Osteocyte (in vitro differentiated cells): Measurements from ENCODE around the gene ITFG2. TPM values are rescaled to one million over a fixed set of nuclear protein-coding genes. Genes with fewer than 3 reads are reported as not detected.

Source experiments
- DNase-seq: peaks from one replicate; pipeline ENCODE4 v3.0.0; 2021; ENCODE audit warnings: mixed read lengths; ENCODE audit not compliant: unreplicated experiment; ENCODE audit errors: extremely low spot score
- H3K27ac Mint-ChIP-seq: one replicate; pipeline ENCODE4 v1.8.0; 2021; ENCODE audit warnings: mild to moderate bottlenecking, mixed read lengths; ENCODE audit not compliant: unreplicated experiment
- H3K27me3 Mint-ChIP-seq: one replicate; pipeline ENCODE4 v1.8.0; 2021; ENCODE audit warnings: mixed read lengths; ENCODE audit not compliant: unreplicated experiment
- H3K36me3 Mint-ChIP-seq: one replicate; pipeline ENCODE4 v1.8.0; 2021; ENCODE audit warnings: mixed read lengths; ENCODE audit not compliant: unreplicated experiment
- H3K4me1 Mint-ChIP-seq: one replicate; pipeline ENCODE4 v1.8.0; 2021; ENCODE audit warnings: mixed read lengths; ENCODE audit not compliant: unreplicated experiment
- H3K4me3 Mint-ChIP-seq: one replicate; pipeline ENCODE4 v1.8.0; 2021; ENCODE audit warnings: mild to moderate bottlenecking, moderate library complexity, mixed read lengths; ENCODE audit not compliant: unreplicated experiment
- H3K9me3 Mint-ChIP-seq: one replicate; pipeline ENCODE4 v1.8.0; 2021; ENCODE audit warnings: mixed read lengths; ENCODE audit not compliant: unreplicated experiment
- total RNA-seq: library from RNA; stranded (reverse); gene quantifications from 2 replicates; pipeline ENCODE4 v1.2.1, GENCODE V29; 2021
- TF ChIP-seq, protein P1 (sequence below): fragments of 200-600 bp; sonication (generic); IDR thresholded peaks from 2 replicates; pipeline ENCODE4 v1.5.0; 2021; ENCODE audit warnings: antibody characterized with exemption, mild to moderate bottlenecking, moderate library complexity

ITFG2 gene
- total RNA-seq, 1 donor from 2014 or later: 35.4 TPM

DNA sequence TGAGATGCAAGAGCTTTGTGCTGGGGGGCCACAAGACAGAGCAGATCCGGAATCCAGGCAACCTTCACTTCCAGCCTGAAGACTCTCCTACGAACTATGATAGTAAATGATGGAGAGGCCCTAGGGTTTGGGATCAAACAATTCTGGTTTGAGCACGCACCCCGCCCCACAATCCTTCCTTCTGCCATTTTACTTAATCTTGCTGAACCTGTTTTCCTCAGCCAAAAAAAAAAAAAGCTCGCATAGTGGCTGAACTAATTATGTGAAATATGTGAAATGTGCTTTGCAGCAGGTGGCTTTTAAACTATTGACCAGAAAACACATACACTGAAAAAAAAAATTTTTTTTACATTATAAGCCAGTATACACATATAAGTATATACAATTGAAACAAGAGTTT lies 667 bp upstream of the ITFG2 start:
- no peaks in the 10 kb centered on the region for H3K27me3 Mint-ChIP-seq
- no peak for DNase-seq
- H3K4me3 Mint-ChIP-seq: peak overlapping the region; percentile 100
- H3K4me1 Mint-ChIP-seq: peaks cover 18% of the 10 kb centered on the region
- H3K36me3 Mint-ChIP-seq: no peaks in the 10 kb centered on the region
- H3K9me3 Mint-ChIP-seq: no peaks in the 10 kb centered on the region
- peak overlapping the region; percentile 100 for H3K27ac Mint-ChIP-seq
- TF ChIP-seq, protein P1, sequence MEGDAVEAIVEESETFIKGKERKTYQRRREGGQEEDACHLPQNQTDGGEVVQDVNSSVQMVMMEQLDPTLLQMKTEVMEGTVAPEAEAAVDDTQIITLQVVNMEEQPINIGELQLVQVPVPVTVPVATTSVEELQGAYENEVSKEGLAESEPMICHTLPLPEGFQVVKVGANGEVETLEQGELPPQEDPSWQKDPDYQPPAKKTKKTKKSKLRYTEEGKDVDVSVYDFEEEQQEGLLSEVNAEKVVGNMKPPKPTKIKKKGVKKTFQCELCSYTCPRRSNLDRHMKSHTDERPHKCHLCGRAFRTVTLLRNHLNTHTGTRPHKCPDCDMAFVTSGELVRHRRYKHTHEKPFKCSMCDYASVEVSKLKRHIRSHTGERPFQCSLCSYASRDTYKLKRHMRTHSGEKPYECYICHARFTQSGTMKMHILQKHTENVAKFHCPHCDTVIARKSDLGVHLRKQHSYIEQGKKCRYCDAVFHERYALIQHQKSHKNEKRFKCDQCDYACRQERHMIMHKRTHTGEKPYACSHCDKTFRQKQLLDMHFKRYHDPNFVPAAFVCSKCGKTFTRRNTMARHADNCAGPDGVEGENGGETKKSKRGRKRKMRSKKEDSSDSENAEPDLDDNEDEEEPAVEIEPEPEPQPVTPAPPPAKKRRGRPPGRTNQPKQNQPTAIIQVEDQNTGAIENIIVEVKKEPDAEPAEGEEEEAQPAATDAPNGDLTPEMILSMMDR: no peak

DNA sequence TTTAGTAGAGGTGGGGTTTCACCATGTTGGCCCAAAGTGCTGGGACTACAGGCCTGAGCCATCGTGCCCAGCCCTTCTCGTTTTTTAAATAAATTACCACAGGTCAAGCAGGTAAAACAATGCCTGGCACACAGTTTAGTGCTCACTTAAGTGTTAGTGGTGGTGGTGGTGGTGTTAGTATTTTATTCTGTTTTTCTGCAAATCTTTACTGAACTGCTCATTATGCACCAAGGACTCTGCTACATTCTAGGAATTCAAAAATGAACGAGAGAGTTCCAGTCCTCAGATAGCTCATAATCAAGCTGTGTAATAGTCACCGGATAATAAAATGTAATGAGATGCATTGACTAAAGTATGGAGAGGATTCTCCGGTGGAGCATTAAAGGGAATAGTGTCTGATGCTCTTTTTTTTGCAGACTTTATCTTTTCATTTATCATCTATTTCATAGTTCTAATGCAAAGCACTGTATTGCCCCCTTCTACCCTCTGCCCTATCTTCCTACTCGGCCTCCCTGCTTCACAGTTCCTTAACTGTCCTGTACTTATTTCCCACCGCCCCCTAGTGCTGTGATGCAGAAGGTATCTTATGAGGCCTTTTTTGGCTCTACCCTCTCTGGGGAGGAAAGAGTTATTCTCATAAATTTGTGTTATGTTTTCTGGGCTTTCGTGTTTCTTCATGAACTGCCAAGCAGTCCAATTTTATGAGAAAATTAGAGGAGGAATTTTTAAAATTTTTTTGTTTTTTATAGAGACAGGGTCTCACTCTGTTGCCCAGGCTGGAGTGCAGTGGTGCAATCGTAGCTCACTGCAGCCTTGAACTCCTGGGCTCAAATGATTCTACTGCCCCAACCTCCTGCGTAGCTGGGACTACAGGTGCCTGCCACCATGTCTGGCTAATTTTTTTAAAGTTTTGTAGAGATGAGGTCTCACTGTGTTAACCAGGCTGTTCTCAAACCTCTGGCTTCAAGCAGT lies 1.0 kb downstream of the ITFG2 start:
- H3K36me3 Mint-ChIP-seq: peaks cover 8% of the 10 kb centered on the region
- H3K4me3 Mint-ChIP-seq: peak overlapping the region; percentile 100
- DNase-seq: no peak
- no peaks in the 10 kb centered on the region for H3K9me3 Mint-ChIP-seq
- no peaks in the 10 kb centered on the region for H3K27me3 Mint-ChIP-seq
- H3K27ac Mint-ChIP-seq: peak overlapping the region; percentile 100
- TF ChIP-seq, protein P1: peak; percentile 76
- H3K4me1 Mint-ChIP-seq: peaks cover 18% of the 10 kb centered on the region

DNA sequence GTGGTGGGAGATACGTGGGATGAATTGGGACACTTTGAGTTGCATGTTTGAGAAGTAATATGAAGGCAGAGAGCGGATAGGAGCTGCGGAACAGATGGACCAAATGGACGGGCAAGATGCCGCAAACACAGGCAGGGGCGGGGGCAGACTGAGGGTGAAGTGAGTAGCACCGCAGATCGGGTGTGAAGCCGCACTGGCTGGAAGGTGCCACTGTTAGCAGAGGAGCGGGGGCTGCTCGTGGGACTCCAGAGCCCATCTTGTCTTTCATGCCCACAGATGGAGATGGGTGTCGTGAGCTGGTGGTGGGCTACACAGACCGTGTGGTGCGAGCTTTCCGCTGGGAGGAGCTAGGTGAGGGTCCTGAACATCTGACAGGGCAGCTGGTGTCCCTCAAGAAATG lies 7.3 kb downstream of the ITFG2 start:
- H3K27me3 Mint-ChIP-seq: no peaks in the 10 kb centered on the region
- DNase-seq: no peak
- H3K9me3 Mint-ChIP-seq: no peaks in the 10 kb centered on the region
- H3K4me3 Mint-ChIP-seq: no peak overlapping the region
- H3K27ac Mint-ChIP-seq: no peak overlapping the region
- TF ChIP-seq, protein P1: no peak
- H3K36me3 Mint-ChIP-seq: peaks cover 34% of the 10 kb centered on the region
- no peaks in the 10 kb centered on the region for H3K4me1 Mint-ChIP-seq

DNA sequence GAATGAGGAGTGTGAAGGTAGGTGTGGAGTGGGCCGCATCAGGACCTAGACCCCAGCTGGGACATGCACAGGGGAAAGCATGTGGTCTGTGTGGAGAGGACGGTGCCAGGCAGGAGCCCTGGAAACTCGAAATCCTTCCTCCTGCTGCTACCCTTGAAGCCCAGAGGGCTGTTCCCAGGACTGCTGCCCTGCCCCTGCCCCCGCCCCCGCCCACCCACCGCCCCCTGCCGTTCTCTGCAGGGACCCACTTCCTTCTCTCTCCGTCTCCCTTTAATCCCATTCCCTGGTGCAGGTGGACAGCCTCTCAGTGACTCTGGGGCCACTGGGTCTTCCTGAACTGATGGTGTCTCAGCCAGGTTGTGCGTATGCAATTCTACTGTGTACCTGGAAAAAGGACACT lies 8.0 kb downstream of the ITFG2 start:
- TF ChIP-seq, protein P1: no peak
- H3K4me3 Mint-ChIP-seq: no peak overlapping the region
- no peak for DNase-seq
- no peak overlapping the region for H3K27ac Mint-ChIP-seq
- no peaks in the 10 kb centered on the region for H3K4me1 Mint-ChIP-seq
- H3K27me3 Mint-ChIP-seq: no peaks in the 10 kb centered on the region
- peaks cover 39% of the 10 kb centered on the region for H3K36me3 Mint-ChIP-seq
- H3K9me3 Mint-ChIP-seq: no peaks in the 10 kb centered on the region

DNA sequence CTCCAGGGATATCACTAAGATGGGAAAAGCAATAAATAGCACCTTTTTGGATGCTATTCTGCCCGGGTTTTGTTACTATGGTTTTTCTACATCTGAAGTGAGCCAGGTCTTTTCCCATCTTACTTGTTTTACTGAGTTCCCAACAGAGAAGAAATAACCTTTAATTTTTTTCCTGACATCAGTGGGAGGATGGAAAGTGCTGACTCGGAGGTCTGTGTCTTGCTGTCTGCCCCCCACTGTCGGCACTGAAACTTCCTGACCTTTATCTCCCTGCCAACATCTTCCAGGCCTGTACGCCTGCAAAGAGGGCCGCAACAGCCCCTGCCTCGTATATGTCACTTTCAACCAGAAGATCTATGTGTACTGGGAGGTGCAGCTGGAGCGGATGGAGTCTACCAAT lies 11.0 kb downstream of the ITFG2 start:
- peaks cover 50% of the 10 kb centered on the region for H3K36me3 Mint-ChIP-seq
- no peak overlapping the region for H3K4me3 Mint-ChIP-seq
- H3K4me1 Mint-ChIP-seq: no peaks in the 10 kb centered on the region

More for the DNA sequence above, 11.0 kb downstream of the ITFG2 start:
- Mint-ChIP-seq H3K27me3 (no peaks in the 10 kb centered on the region), H3K9me3 (no peaks in the 10 kb centered on the region), H3K27ac (peak overlapping the region; percentile 28)
- TF ChIP-seq, protein P1: no peak
- DNase-seq: no peak
